Medulla oblongata (tissue), 1 donor: Measurements from ENCODE around the gene BDH1.

Source experiments
- DNase-seq: peaks from one replicate; pipeline ENCODE4 v3.0.0-alpha.2; 2015; ENCODE audit errors: extremely low spot score

Gene BDH1

GRCh38 chr3:197507081-197507480 lies 48.7 kb downstream of the BDH1 start:
- DNase-seq, result no peak

GRCh38 chr3:197505796-197506548 lies 49.8 kb downstream of the BDH1 start:
- no peak for DNase-seq

GRCh38 chr3:197504641-197505121 lies 51.1 kb downstream of the BDH1 start:
- DNase-seq, result peak; percentile 32

- no peak for DNase-seq
Observed at GRCh38 chr3:197504229-197504628, 51.5 kb downstream of the BDH1 start.

- DNase-seq, result no peak
Observed at GRCh38 chr3:197503652-197504051, 52.1 kb downstream of the BDH1 start.

- peak; percentile 66 for DNase-seq
Observed at GRCh38 chr3:197501879-197502620, 53.7 kb downstream of the BDH1 start.

- DNase-seq, result no peak
Observed at GRCh38 chr3:197501496-197501878, 54.3 kb downstream of the BDH1 start.

- DNase-seq, result no peak
Observed at GRCh38 chr3:197500812-197501211, 55.0 kb downstream of the BDH1 start.

GRCh38 chr3:197499427-197499826 lies 56.3 kb downstream of the BDH1 start:
- DNase-seq, result no peak

GRCh38 chr3:197498499-197499241 lies 57.1 kb downstream of the BDH1 start:
- no peak for DNase-seq

GRCh38 chr3:197496746-197497125 lies 59.0 kb downstream of the BDH1 start:
- no peak for DNase-seq

- DNase-seq, result peak; percentile 75
Observed at GRCh38 chr3:197495999-197496745, 59.6 kb downstream of the BDH1 start.

- no peak for DNase-seq
Observed at GRCh38 chr3:197495499-197495898, 60.3 kb downstream of the BDH1 start.

GRCh38 chr3:197495059-197495455 lies 60.7 kb downstream of the BDH1 start:
- DNase-seq, result no peak

- no peak for DNase-seq
Observed at GRCh38 chr3:197494366-197495058, 61.3 kb downstream of the BDH1 start.

- DNase-seq, result no peak
Observed at GRCh38 chr3:197493049-197493448, 62.7 kb downstream of the BDH1 start.

GRCh38 chr3:197491923-197492664 lies 63.7 kb downstream of the BDH1 start:
- DNase-seq, result no peak

- DNase-seq, result no peak
Observed at GRCh38 chr3:197491478-197491877, 64.3 kb downstream of the BDH1 start.

- DNase-seq, result no peak
Observed at GRCh38 chr3:197490098-197491058, 65.4 kb downstream of the BDH1 start.
